Measurements from ENCODE around the gene TMOD1. TPM values are rescaled to one million over a fixed set of nuclear protein-coding genes. Genes with fewer than 3 reads are reported as not detected.

Gene TMOD1
- total and polyA plus RNA-seq, 2 of the 13 experiments (the other 11 are each of a cell fraction or from before 2014, with no cell fraction given): 0.04 to 0.07 TPM

DNA sequence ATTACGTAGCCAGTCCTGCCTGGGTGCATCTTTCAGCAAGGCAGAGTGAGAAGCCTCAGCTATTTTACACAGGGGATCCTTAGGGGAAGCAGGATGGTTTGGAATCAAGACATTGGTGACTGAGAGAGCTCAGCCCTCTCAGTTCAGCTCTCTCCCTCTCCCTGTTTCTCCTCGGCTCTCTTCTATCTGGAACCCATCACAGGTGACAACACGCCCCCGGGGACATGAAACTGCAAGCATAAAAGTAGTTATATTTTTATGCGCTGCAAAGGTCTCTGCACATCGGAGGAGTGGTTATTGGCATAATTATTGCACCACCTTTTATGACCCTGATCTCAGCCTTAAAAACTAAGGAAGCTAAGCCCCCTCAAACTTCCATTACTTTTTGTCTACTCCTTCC is 14.2 kb downstream of the TMOD1 start:
- ChIA-PET POLR2A (interaction anchor here (0.6 kb wide), 1 partner anchor 34 kb away, joined by 3 read pairs; no protein-coding TSS in a partner anchor), CTCF (ENCODE audit: low intra/inter-chr PET ratio, low total read pairs) (no interaction called here)
- ATAC-seq (no peak), DNase-seq (ENCODE audit: low spot score) (no peak), FAIRE-seq (no peak)
- Histone ChIP-seq H2AFZ (ENCODE audit: low read length) (no peak overlapping the region), H3K4me1 (ENCODE audit: insufficient read depth, low read length) (no peaks in the 10 kb centered on the region), H3K9me3 (ENCODE audit: low read length) (no peaks in the 10 kb centered on the region), H4K20me1 (ENCODE audit: insufficient read depth, low read length) (no peaks in the 10 kb centered on the region), H3K9ac (ENCODE audit: insufficient read depth, low read depth, low read length) (no peak overlapping the region), H3K27me3 (ENCODE audit: control insufficient read depth in 1 of 2, insufficient read depth in 2 of 2, low read length in 2 of 2) (peaks cover 1 to 30% of the 10 kb centered on the region in 2 experiments; a peak in 2 of 5 replicates), H3K4me3 (replicated peaks in 1 of 3; ENCODE audit: insufficient read depth in 1 of 3, low read depth in 2 of 3, low read length in 3 of 3) (no peak overlapping the region), H3K4me2 (ENCODE audit: low read depth, low read length) (no peak overlapping the region), H3K27ac (ENCODE audit: extremely low read length, insufficient read depth, low read length) (no peak overlapping the region), H3K79me2 (ENCODE audit: insufficient read depth, low read length) (no peaks in the 10 kb centered on the region), H3K36me3 (replicated peaks in 1 of 2; ENCODE audit: control insufficient read depth in 1 of 2, insufficient read depth in 2 of 2, low read length in 2 of 2) (no peaks in the 10 kb centered on the region)
- 47% methylated on average over 6 of the region's 6 CpGs for WGBS (ENCODE audit: low lambda C conversion rate)
- BruUV-seq (replicated peaks): no TSS peak
- intact Hi-C loops (cut with micrococcal nuclease; ENCODE audit: unreplicated experiment): no loop called here
- in situ Hi-C loops (cut with HindIII; ENCODE audit: extremely low pct_ligation_motif_present, low pct_unique_long_range_greater_than_20kb): no loop called here
- TF ChIP-seq, protein P1, sequence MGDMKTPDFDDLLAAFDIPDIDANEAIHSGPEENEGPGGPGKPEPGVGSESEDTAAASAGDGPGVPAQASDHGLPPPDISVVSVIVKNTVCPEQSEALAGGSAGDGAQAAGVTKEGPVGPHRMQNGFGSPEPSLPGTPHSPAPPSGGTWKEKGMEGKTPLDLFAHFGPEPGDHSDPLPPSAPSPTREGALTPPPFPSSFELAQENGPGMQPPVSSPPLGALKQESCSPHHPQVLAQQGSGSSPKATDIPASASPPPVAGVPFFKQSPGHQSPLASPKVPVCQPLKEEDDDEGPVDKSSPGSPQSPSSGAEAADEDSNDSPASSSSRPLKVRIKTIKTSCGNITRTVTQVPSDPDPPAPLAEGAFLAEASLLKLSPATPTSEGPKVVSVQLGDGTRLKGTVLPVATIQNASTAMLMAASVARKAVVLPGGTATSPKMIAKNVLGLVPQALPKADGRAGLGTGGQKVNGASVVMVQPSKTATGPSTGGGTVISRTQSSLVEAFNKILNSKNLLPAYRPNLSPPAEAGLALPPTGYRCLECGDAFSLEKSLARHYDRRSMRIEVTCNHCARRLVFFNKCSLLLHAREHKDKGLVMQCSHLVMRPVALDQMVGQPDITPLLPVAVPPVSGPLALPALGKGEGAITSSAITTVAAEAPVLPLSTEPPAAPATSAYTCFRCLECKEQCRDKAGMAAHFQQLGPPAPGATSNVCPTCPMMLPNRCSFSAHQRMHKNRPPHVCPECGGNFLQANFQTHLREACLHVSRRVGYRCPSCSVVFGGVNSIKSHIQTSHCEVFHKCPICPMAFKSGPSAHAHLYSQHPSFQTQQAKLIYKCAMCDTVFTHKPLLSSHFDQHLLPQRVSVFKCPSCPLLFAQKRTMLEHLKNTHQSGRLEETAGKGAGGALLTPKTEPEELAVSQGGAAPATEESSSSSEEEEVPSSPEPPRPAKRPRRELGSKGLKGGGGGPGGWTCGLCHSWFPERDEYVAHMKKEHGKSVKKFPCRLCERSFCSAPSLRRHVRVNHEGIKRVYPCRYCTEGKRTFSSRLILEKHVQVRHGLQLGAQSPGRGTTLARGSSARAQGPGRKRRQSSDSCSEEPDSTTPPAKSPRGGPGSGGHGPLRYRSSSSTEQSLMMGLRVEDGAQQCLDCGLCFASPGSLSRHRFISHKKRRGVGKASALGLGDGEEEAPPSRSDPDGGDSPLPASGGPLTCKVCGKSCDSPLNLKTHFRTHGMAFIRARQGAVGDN (CRISPR knock-in tag; IDR thresholded peaks at IDR 0.05): no peak
- TF ChIP-seq ATM (IDR thresholded peaks at IDR 0.05; ENCODE audit: borderline replicate concordance) (no peak), ZNF670 (CRISPR knock-in tag; IDR thresholded peaks at IDR 0.05; ENCODE audit: borderline replicate concordance) (no peak), NFYC (CRISPR knock-in tag; IDR thresholded peaks at IDR 0.05) (no peak), RFX5 (IDR thresholded peaks at IDR 0.05; ENCODE audit: low read depth, low read length) (no peak), GLI4 (CRISPR knock-in tag; IDR thresholded peaks at IDR 0.05; ENCODE audit: borderline replicate concordance) (no peak), TSC22D2 (CRISPR knock-in tag; IDR thresholded peaks at IDR 0.05; ENCODE audit: borderline replicate concordance) (no peak), ZNF33A (CRISPR knock-in tag; IDR thresholded peaks at IDR 0.05; ENCODE audit: borderline replicate concordance) (no peak)
- TF ChIP-seq, protein P2, sequence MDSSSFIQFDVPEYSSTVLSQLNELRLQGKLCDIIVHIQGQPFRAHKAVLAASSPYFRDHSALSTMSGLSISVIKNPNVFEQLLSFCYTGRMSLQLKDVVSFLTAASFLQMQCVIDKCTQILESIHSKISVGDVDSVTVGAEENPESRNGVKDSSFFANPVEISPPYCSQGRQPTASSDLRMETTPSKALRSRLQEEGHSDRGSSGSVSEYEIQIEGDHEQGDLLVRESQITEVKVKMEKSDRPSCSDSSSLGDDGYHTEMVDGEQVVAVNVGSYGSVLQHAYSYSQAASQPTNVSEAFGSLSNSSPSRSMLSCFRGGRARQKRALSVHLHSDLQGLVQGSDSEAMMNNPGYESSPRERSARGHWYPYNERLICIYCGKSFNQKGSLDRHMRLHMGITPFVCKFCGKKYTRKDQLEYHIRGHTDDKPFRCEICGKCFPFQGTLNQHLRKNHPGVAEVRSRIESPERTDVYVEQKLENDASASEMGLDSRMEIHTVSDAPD (CRISPR knock-in tag; IDR thresholded peaks at IDR 0.05): no peak
- TF ChIP-seq, protein P3, sequence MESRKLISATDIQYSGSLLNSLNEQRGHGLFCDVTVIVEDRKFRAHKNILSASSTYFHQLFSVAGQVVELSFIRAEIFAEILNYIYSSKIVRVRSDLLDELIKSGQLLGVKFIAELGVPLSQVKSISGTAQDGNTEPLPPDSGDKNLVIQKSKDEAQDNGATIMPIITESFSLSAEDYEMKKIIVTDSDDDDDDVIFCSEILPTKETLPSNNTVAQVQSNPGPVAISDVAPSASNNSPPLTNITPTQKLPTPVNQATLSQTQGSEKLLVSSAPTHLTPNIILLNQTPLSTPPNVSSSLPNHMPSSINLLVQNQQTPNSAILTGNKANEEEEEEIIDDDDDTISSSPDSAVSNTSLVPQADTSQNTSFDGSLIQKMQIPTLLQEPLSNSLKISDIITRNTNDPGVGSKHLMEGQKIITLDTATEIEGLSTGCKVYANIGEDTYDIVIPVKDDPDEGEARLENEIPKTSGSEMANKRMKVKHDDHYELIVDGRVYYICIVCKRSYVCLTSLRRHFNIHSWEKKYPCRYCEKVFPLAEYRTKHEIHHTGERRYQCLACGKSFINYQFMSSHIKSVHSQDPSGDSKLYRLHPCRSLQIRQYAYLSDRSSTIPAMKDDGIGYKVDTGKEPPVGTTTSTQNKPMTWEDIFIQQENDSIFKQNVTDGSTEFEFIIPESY (CRISPR knock-in tag; IDR thresholded peaks at IDR 0.05): no peak
- TF ChIP-seq, protein P4, sequence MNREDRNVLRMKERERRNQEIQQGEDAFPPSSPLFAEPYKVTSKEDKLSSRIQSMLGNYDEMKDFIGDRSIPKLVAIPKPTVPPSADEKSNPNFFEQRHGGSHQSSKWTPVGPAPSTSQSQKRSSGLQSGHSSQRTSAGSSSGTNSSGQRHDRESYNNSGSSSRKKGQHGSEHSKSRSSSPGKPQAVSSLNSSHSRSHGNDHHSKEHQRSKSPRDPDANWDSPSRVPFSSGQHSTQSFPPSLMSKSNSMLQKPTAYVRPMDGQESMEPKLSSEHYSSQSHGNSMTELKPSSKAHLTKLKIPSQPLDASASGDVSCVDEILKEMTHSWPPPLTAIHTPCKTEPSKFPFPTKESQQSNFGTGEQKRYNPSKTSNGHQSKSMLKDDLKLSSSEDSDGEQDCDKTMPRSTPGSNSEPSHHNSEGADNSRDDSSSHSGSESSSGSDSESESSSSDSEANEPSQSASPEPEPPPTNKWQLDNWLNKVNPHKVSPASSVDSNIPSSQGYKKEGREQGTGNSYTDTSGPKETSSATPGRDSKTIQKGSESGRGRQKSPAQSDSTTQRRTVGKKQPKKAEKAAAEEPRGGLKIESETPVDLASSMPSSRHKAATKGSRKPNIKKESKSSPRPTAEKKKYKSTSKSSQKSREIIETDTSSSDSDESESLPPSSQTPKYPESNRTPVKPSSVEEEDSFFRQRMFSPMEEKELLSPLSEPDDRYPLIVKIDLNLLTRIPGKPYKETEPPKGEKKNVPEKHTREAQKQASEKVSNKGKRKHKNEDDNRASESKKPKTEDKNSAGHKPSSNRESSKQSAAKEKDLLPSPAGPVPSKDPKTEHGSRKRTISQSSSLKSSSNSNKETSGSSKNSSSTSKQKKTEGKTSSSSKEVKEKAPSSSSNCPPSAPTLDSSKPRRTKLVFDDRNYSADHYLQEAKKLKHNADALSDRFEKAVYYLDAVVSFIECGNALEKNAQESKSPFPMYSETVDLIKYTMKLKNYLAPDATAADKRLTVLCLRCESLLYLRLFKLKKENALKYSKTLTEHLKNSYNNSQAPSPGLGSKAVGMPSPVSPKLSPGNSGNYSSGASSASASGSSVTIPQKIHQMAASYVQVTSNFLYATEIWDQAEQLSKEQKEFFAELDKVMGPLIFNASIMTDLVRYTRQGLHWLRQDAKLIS (CRISPR knock-in tag; IDR thresholded peaks at IDR 0.05): no peak
- TF ChIP-seq, protein P5, sequence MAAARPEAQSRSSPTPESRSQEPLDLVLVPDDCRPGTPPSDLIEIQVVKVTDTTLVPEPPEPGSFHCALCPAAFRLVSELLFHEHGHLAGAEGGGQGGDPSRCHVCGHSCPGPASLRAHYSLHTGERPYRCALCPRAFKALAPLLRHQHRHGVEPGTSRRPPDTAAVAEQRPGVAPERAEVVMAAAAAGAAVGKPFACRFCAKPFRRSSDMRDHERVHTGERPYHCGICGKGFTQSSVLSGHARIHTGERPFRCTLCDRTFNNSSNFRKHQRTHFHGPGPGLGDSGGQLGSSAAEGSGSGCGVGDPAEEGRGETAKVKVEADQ (CRISPR knock-in tag; IDR thresholded peaks at IDR 0.05; ENCODE audit: borderline replicate concordance): no peak
